ENCODE data around the gene HEATR1. TPM values are rescaled to one million over a fixed set of nuclear protein-coding genes. Genes with fewer than 3 reads are reported as not detected.

HEATR1 gene
- polyA plus RNA-seq, 2 donors: 3.7 to 5.4 TPM

- Histone ChIP-seq H3K4me1 (ENCODE audit: control insufficient read depth in 2 of 2, insufficient read depth in 2 of 2, low read length in 1 of 2) (no peaks in the 10 kb centered on the region), H3K36me3 (ENCODE audit: control insufficient read depth in 2 of 2, insufficient read depth in 2 of 2, low read length in 1 of 2) (peaks cover 36% of the 10 kb centered on the region in 2 donors), H3K4me3 (ENCODE audit: low read depth in 1 of 2, low read length in 2 of 2) (no peak overlapping the region), H3K9me3 (ENCODE audit: control insufficient read depth in 2 of 2, insufficient read depth in 1 of 2, low read depth in 1 of 2, low read length in 1 of 2) (no peaks in the 10 kb centered on the region), H3K27me3 (ENCODE audit: control insufficient read depth in 1 of 2, insufficient read depth in 2 of 2, low read length in 2 of 2) (no peaks in the 10 kb centered on the region), H3K27ac (ENCODE audit: low read depth in 2 of 2, low read length in 1 of 2) (no peak overlapping the region)
- WGBS, 2 donors: 81 to 87% methylated on average over 6 of the region's 6 CpGs
Observed at GRCh38 chr1:236552096-236552495, 52.2 kb downstream of the HEATR1 start.

GRCh38 chr1:236550961-236551851, 53.1 kb downstream of the HEATR1 start:
- Histone ChIP-seq H3K4me1 (ENCODE audit: control insufficient read depth in 2 of 2, insufficient read depth in 2 of 2, low read length in 1 of 2) (no peaks in the 10 kb centered on the region), H3K27me3 (ENCODE audit: control insufficient read depth in 1 of 2, insufficient read depth in 2 of 2, low read length in 2 of 2) (no peaks in the 10 kb centered on the region), H3K36me3 (ENCODE audit: control insufficient read depth in 2 of 2, insufficient read depth in 2 of 2, low read length in 1 of 2) (peaks cover 32% of the 10 kb centered on the region in 2 donors), H3K27ac (ENCODE audit: low read depth in 2 of 2, low read length in 1 of 2) (no peak overlapping the region), H3K4me3 (ENCODE audit: low read depth in 1 of 2, low read length in 2 of 2) (no peak overlapping the region), H3K9me3 (ENCODE audit: control insufficient read depth in 2 of 2, insufficient read depth in 1 of 2, low read depth in 1 of 2, low read length in 1 of 2) (no peaks in the 10 kb centered on the region)
- 82% methylated on average over 13 of the region's 13 CpGs for WGBS, 2 donors

GRCh38 chr1:236548452-236548851, 55.9 kb downstream of the HEATR1 start:
- Histone ChIP-seq H3K4me1 (ENCODE audit: control insufficient read depth in 2 of 2, insufficient read depth in 2 of 2, low read length in 1 of 2) (no peaks in the 10 kb centered on the region), H3K27me3 (ENCODE audit: control insufficient read depth in 1 of 2, insufficient read depth in 2 of 2, low read length in 2 of 2) (no peaks in the 10 kb centered on the region), H3K4me3 (ENCODE audit: low read depth in 1 of 2, low read length in 2 of 2) (no peak overlapping the region), H3K9me3 (ENCODE audit: control insufficient read depth in 2 of 2, insufficient read depth in 1 of 2, low read depth in 1 of 2, low read length in 1 of 2) (no peaks in the 10 kb centered on the region), H3K27ac (ENCODE audit: low read depth in 2 of 2, low read length in 1 of 2) (no peak overlapping the region), H3K36me3 (ENCODE audit: control insufficient read depth in 2 of 2, insufficient read depth in 2 of 2, low read length in 1 of 2) (peaks cover 28 to 32% of the 10 kb centered on the region in 2 donors)
- WGBS, 2 donors: 75 to 81% methylated on average over 6 of the region's 6 CpGs

GRCh38 chr1:236545621-236546169, 58.6 kb downstream of the HEATR1 start:
- Histone ChIP-seq H3K27ac (ENCODE audit: low read depth in 2 of 2, low read length in 1 of 2) (no peak overlapping the region), H3K36me3 (ENCODE audit: control insufficient read depth in 2 of 2, insufficient read depth in 2 of 2, low read length in 1 of 2) (peaks cover 26 to 36% of the 10 kb centered on the region in 2 donors), H3K9me3 (ENCODE audit: control insufficient read depth in 2 of 2, insufficient read depth in 1 of 2, low read depth in 1 of 2, low read length in 1 of 2) (no peaks in the 10 kb centered on the region), H3K4me1 (ENCODE audit: control insufficient read depth in 2 of 2, insufficient read depth in 2 of 2, low read length in 1 of 2) (no peaks in the 10 kb centered on the region), H3K4me3 (ENCODE audit: low read depth in 1 of 2, low read length in 2 of 2) (no peak overlapping the region), H3K27me3 (ENCODE audit: control insufficient read depth in 1 of 2, insufficient read depth in 2 of 2, low read length in 2 of 2) (no peaks in the 10 kb centered on the region)
- WGBS, 2 donors: 73 to 76% methylated on average over 3 of the region's 3 CpGs

GRCh38 chr1:236543065-236543669, 61.1 kb downstream of the HEATR1 start:
- Histone ChIP-seq H3K9me3 (ENCODE audit: control insufficient read depth in 2 of 2, insufficient read depth in 1 of 2, low read depth in 1 of 2, low read length in 1 of 2) (no peaks in the 10 kb centered on the region), H3K4me1 (ENCODE audit: control insufficient read depth in 2 of 2, insufficient read depth in 2 of 2, low read length in 1 of 2) (no peaks in the 10 kb centered on the region), H3K4me3 (ENCODE audit: low read depth in 1 of 2, low read length in 2 of 2) (no peak overlapping the region), H3K36me3 (ENCODE audit: control insufficient read depth in 2 of 2, insufficient read depth in 2 of 2, low read length in 1 of 2) (peaks cover 35 to 41% of the 10 kb centered on the region in 2 donors), H3K27ac (ENCODE audit: low read depth in 2 of 2, low read length in 1 of 2) (no peak overlapping the region), H3K27me3 (ENCODE audit: control insufficient read depth in 1 of 2, insufficient read depth in 2 of 2, low read length in 2 of 2) (no peaks in the 10 kb centered on the region)
- WGBS, 2 donors: 84% methylated on average over 16 of the region's 16 CpGs

GRCh38 chr1:236541710-236542109, 62.6 kb downstream of the HEATR1 start:
- Histone ChIP-seq H3K27ac (ENCODE audit: low read depth in 2 of 2, low read length in 1 of 2) (no peak overlapping the region), H3K36me3 (ENCODE audit: control insufficient read depth in 2 of 2, insufficient read depth in 2 of 2, low read length in 1 of 2) (peaks cover 32 to 35% of the 10 kb centered on the region in 2 donors), H3K27me3 (ENCODE audit: control insufficient read depth in 1 of 2, insufficient read depth in 2 of 2, low read length in 2 of 2) (no peaks in the 10 kb centered on the region), H3K9me3 (ENCODE audit: control insufficient read depth in 2 of 2, insufficient read depth in 1 of 2, low read depth in 1 of 2, low read length in 1 of 2) (no peaks in the 10 kb centered on the region), H3K4me1 (ENCODE audit: control insufficient read depth in 2 of 2, insufficient read depth in 2 of 2, low read length in 1 of 2) (no peaks in the 10 kb centered on the region), H3K4me3 (ENCODE audit: low read depth in 1 of 2, low read length in 2 of 2) (no peak overlapping the region)
- 79 to 87% methylated on average over 4 of the region's 4 CpGs for WGBS, 2 donors

- no peaks in the 10 kb centered on the region for H3K9me3 ChIP-seq (ENCODE audit: control insufficient read depth in 2 of 2, insufficient read depth in 1 of 2, low read depth in 1 of 2, low read length in 1 of 2)
- H3K27ac ChIP-seq (ENCODE audit: low read depth in 2 of 2, low read length in 1 of 2): peak overlapping the region in 1 of 2 donors; percentile 20
- no peak overlapping the region for H3K4me3 ChIP-seq (ENCODE audit: low read depth in 1 of 2, low read length in 2 of 2)
- H3K4me1 ChIP-seq (ENCODE audit: control insufficient read depth in 2 of 2, insufficient read depth in 2 of 2, low read length in 1 of 2): no peaks in the 10 kb centered on the region
- no peaks in the 10 kb centered on the region for H3K27me3 ChIP-seq (ENCODE audit: control insufficient read depth in 1 of 2, insufficient read depth in 2 of 2, low read length in 2 of 2)
- 55 to 67% methylated on average over 4 of the region's 4 CpGs for WGBS, 2 donors
- peaks cover 33 to 35% of the 10 kb centered on the region in 2 donors for H3K36me3 ChIP-seq (ENCODE audit: control insufficient read depth in 2 of 2, insufficient read depth in 2 of 2, low read length in 1 of 2)
Observed at GRCh38 chr1:236540813-236541465, 63.4 kb downstream of the HEATR1 start.

- peaks cover 0 to 2% of the 10 kb centered on the region in 2 donors for H3K4me1 ChIP-seq (ENCODE audit: control insufficient read depth in 2 of 2, insufficient read depth in 2 of 2, low read length in 1 of 2)
- H3K36me3 ChIP-seq (ENCODE audit: control insufficient read depth in 2 of 2, insufficient read depth in 2 of 2, low read length in 1 of 2): peaks cover 16 to 23% of the 10 kb centered on the region in 2 donors
- no peak overlapping the region for H3K27ac ChIP-seq (ENCODE audit: low read depth in 2 of 2, low read length in 1 of 2)
- H3K27me3 ChIP-seq (ENCODE audit: control insufficient read depth in 1 of 2, insufficient read depth in 2 of 2, low read length in 2 of 2): no peaks in the 10 kb centered on the region
- no peaks in the 10 kb centered on the region for H3K9me3 ChIP-seq (ENCODE audit: control insufficient read depth in 2 of 2, insufficient read depth in 1 of 2, low read depth in 1 of 2, low read length in 1 of 2)
- 59 to 63% methylated on average over 5 of the region's 5 CpGs for WGBS, 2 donors
- no peak overlapping the region for H3K4me3 ChIP-seq (ENCODE audit: low read depth in 1 of 2, low read length in 2 of 2)
Observed at GRCh38 chr1:236536540-236536939, 67.8 kb downstream of the HEATR1 start.

- Histone ChIP-seq H3K27me3 (ENCODE audit: control insufficient read depth in 1 of 2, insufficient read depth in 2 of 2, low read length in 2 of 2) (no peaks in the 10 kb centered on the region), H3K9me3 (ENCODE audit: control insufficient read depth in 2 of 2, insufficient read depth in 1 of 2, low read depth in 1 of 2, low read length in 1 of 2) (no peaks in the 10 kb centered on the region), H3K36me3 (ENCODE audit: control insufficient read depth in 2 of 2, insufficient read depth in 2 of 2, low read length in 1 of 2) (peaks cover 16 to 23% of the 10 kb centered on the region in 2 donors), H3K27ac (ENCODE audit: low read depth in 2 of 2, low read length in 1 of 2) (no peak overlapping the region), H3K4me1 (ENCODE audit: control insufficient read depth in 2 of 2, insufficient read depth in 2 of 2, low read length in 1 of 2) (peaks cover 0 to 2% of the 10 kb centered on the region in 2 donors), H3K4me3 (ENCODE audit: low read depth in 1 of 2, low read length in 2 of 2) (no peak overlapping the region)
- whole genome bisulfite sequencing, 2 donors: 77 to 81% methylated on average over 6 of the region's 6 CpGs
Observed at GRCh38 chr1:236535662-236536161, 68.6 kb downstream of the HEATR1 start.
